ENCODE data around the gene CNIH2. TPM values are rescaled to one million over a fixed set of nuclear protein-coding genes. Genes with fewer than 3 reads are reported as not detected.

Gene CNIH2
- total and polyA plus RNA-seq, 8 donors: 0.50 to 1.5 (median 0.80) TPM; not detected in 5

- whole genome bisulfite sequencing, 5 donors: 79 to 93% (median 90%) methylated on average over 4 of the region's 4 CpGs
- DNase-seq: no peak
- intact Hi-C loops (cut with DNase I; ENCODE audit: low total_unique reads): no loop called here
- Histone ChIP-seq H3K9me3 (no peaks in the 10 kb centered on the region), H3K4me3 (no peak overlapping the region), H3K36me3 (no peaks in the 10 kb centered on the region), H3K27me3 (peaks cover 0 to 7% (median 0%) of the 10 kb centered on the region in 3 donors), H3K4me1 (peaks cover 31 to 37% (median 33%) of the 10 kb centered on the region in 4 donors), H3K27ac (no peak overlapping the region)
- TF ChIP-seq POLR2AphosphoS5 (IDR thresholded peaks at IDR 0.05): no peak
Observed at GRCh38 chr11:66321606-66322005, 43.6 kb downstream of the CNIH2 start.

DNA sequence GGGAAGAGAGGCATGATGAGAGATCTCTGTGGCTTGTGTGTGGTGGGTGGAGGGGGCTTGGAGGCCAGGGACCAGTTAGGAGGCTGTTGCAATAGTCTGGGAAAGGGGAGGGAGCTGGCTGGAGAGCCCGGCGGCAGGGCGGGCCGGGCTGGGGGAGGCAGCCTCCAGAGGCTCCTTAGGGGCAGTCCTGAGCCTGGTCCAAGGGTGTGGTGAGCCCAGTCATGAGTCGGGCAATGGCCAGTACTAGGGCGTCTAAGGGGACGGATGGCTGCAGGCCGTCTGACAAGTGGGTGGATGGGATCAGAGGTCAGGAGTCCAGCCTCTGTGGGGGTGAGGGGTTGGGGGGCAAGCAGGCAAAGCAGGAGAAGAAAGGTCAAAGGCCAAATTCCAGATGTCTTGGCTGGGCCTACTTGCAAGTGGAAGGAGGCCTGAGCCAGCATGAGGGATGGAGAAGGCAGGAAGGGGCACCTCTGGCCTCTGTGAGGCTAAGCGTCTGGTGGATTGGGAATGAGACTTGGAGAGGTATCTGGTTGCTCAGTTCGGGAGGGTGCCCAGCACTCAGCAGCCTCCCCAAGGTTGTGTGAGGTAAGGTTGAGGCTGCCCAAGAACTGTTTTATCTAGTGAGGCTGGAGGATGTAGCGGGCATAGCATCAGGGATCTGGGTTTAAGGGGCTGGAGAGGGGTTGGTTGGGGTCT lies 44.9 kb downstream of the CNIH2 start:
- intact Hi-C loops (cut with DNase I; ENCODE audit: low total_unique reads): no loop called here
- H3K36me3 ChIP-seq: no peaks in the 10 kb centered on the region
- H3K9me3 ChIP-seq: no peaks in the 10 kb centered on the region
- peak in 1 of 2 donors; percentile 51 for DNase-seq
- no peaks in the 10 kb centered on the region for H3K27me3 ChIP-seq
- H3K4me1 ChIP-seq: peaks cover 26 to 36% (median 31%) of the 10 kb centered on the region in 4 donors
- TF ChIP-seq EP300 (IDR thresholded peaks at IDR 0.05): no peak
- no peak for TF ChIP-seq POLR2A (IDR thresholded peaks at IDR 0.05)
- TF ChIP-seq POLR2AphosphoS5 (IDR thresholded peaks at IDR 0.05): no peak
- TF ChIP-seq, protein P1, sequence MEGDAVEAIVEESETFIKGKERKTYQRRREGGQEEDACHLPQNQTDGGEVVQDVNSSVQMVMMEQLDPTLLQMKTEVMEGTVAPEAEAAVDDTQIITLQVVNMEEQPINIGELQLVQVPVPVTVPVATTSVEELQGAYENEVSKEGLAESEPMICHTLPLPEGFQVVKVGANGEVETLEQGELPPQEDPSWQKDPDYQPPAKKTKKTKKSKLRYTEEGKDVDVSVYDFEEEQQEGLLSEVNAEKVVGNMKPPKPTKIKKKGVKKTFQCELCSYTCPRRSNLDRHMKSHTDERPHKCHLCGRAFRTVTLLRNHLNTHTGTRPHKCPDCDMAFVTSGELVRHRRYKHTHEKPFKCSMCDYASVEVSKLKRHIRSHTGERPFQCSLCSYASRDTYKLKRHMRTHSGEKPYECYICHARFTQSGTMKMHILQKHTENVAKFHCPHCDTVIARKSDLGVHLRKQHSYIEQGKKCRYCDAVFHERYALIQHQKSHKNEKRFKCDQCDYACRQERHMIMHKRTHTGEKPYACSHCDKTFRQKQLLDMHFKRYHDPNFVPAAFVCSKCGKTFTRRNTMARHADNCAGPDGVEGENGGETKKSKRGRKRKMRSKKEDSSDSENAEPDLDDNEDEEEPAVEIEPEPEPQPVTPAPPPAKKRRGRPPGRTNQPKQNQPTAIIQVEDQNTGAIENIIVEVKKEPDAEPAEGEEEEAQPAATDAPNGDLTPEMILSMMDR (IDR thresholded peaks at IDR 0.05): no peak
- no peak overlapping the region for H3K4me3 ChIP-seq
- 82 to 90% (median 87%) methylated on average over 10 to 11 of the region's 11 CpGs for WGBS, 5 donors
- no peak overlapping the region for H3K27ac ChIP-seq

DNA sequence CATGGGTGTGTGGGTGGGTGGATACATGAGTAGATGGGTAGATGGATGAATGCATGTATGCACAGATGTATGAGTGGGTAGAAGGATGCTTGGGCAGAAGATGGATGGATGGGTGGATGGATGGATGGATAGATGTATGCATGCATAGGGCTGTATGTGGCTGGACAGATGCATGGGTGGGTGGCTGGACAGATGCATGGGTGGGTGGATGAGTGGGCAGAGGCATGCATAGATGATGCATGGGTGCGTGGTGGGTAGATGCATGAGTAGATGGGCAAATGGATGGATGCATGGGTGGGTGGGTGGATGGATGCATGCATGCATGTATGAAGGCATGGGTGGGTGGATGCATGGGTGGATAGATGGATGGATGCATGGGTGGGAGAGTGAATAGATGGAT lies 45.7 kb downstream of the CNIH2 start:
- H3K4me3 ChIP-seq: no peak overlapping the region
- no peak for TF ChIP-seq POLR2A (IDR thresholded peaks at IDR 0.05)
- TF ChIP-seq EP300 (IDR thresholded peaks at IDR 0.05): no peak
- TF ChIP-seq, protein P1 (IDR thresholded peaks at IDR 0.05): no peak
- TF ChIP-seq POLR2AphosphoS5 (IDR thresholded peaks at IDR 0.05): no peak
- no peak for DNase-seq
- intact Hi-C loops (cut with DNase I; ENCODE audit: low total_unique reads): no loop called here
- H3K36me3 ChIP-seq: no peaks in the 10 kb centered on the region
- no peaks in the 10 kb centered on the region for H3K9me3 ChIP-seq
- 96 to 100% (median 98%) methylated on average over 1 of the region's 1 CpG for WGBS, 5 donors
- no peak overlapping the region for H3K27ac ChIP-seq
- H3K4me1 ChIP-seq: peaks cover 26 to 36% (median 31%) of the 10 kb centered on the region in 4 donors
- no peaks in the 10 kb centered on the region for H3K27me3 ChIP-seq

DNA sequence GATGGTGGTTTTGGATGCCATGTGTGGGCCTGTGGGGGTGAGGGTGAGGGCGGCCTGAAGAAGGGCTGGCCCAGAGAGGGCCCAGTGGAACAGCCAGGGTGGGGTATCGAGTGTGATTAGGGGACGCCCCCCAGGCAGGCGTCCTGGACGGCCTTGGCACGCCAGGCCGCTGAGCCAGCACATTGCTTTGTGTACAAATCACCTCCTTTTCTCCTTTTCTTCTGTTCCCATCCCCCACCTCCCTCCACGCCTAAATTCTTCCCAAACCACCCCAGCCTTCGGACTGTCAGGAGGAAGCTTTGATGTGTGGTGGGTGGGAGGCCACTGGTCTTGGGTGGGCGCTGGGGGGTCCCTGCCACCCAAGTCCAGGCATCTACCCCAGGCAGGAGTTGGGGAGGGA lies 46.7 kb downstream of the CNIH2 start:
- Histone ChIP-seq H3K4me1 (peaks cover 26 to 36% (median 31%) of the 10 kb centered on the region in 4 donors), H3K9me3 (no peaks in the 10 kb centered on the region), H3K36me3 (no peaks in the 10 kb centered on the region), H3K27me3 (no peaks in the 10 kb centered on the region), H3K27ac (peak overlapping the region in 1 of 5 donors; percentile 14), H3K4me3 (no peak overlapping the region)
- intact Hi-C loops (cut with DNase I; ENCODE audit: low total_unique reads): no loop called here
- 64 to 79% (median 68%) methylated on average over 5 to 10 of the region's 10 CpGs for WGBS, 5 donors
- TF ChIP-seq, protein P1 (IDR thresholded peaks at IDR 0.05): no peak
- no peak for TF ChIP-seq POLR2AphosphoS5 (IDR thresholded peaks at IDR 0.05)
- no peak for TF ChIP-seq EP300 (IDR thresholded peaks at IDR 0.05)
- TF ChIP-seq POLR2A (IDR thresholded peaks at IDR 0.05): no peak
- peak in 1 of 2 donors; percentile 36 for DNase-seq

DNA sequence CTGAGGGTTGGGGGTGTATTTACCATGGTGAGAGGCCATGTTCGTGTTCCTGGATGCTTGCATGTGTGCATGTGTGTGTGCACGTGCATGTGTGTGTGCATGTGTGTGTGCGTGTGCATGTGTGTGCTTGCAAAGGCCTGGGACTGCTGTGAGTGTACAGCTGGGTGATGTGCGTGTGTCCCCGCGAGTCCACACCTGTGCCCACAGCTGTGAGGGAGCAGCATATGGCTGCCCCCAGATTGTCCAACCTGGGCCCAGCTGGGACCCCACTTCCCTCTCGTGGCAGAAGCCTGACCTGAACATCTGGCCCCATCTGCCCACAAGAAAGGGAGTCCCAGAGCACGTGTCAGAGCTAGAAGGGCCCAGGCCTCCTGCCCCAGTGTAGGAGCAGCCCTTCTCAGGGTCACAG lies 47.3 kb downstream of the CNIH2 start:
- peak in 1 of 2 donors; percentile 32 for DNase-seq
- Histone ChIP-seq H3K27ac (peak overlapping the region in 2 of 5 donors; percentile 73), H3K4me3 (no peak overlapping the region), H3K36me3 (no peaks in the 10 kb centered on the region), H3K27me3 (no peaks in the 10 kb centered on the region), H3K9me3 (no peaks in the 10 kb centered on the region), H3K4me1 (peaks cover 26 to 36% (median 31%) of the 10 kb centered on the region in 4 donors)
- 78 to 90% (median 82%) methylated on average over 7 to 8 of the region's 8 CpGs for WGBS, 5 donors
- TF ChIP-seq POLR2A (IDR thresholded peaks at IDR 0.05) (no peak), POLR2AphosphoS5 (IDR thresholded peaks at IDR 0.05) (no peak), EP300 (IDR thresholded peaks at IDR 0.05) (no peak)
- TF ChIP-seq, protein P1 (IDR thresholded peaks at IDR 0.05): no peak
- intact Hi-C loops (cut with DNase I; ENCODE audit: low total_unique reads): no loop called here

All from stomach (tissue), 9 donors.